Fibroblast of skin of abdomen (primary cell): ENCODE results near the gene GMFB.
"Not testable (repeated sequence)": the region's sequence is repeated elsewhere in the genome, so short reads cannot be mapped to it uniquely, and the experiment has no call there.

Experiments used
- DNase-seq: peaks from one replicate; pipeline ENCODE4 v3.0.0-alpha.2; 2013

GMFB gene

DNA sequence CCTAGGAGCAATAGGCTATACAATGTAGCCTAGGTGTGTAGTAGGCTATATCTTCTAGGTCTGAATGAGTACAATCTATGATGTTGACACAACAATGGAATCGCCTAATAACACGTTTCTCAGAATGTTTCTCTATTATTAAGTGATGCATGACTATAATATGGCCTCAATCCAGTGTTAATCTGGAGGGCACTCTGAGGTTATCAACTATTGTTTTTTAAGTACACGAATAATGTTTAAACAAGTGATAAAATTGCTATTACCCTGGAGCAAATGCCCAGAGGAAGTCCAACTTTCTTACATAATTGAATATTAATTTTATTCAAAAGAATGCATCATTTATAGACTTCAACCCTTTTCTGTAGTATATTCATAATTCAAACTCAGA is 31.2 kb downstream of the GMFB start:
- no peak for DNase-seq

DNA sequence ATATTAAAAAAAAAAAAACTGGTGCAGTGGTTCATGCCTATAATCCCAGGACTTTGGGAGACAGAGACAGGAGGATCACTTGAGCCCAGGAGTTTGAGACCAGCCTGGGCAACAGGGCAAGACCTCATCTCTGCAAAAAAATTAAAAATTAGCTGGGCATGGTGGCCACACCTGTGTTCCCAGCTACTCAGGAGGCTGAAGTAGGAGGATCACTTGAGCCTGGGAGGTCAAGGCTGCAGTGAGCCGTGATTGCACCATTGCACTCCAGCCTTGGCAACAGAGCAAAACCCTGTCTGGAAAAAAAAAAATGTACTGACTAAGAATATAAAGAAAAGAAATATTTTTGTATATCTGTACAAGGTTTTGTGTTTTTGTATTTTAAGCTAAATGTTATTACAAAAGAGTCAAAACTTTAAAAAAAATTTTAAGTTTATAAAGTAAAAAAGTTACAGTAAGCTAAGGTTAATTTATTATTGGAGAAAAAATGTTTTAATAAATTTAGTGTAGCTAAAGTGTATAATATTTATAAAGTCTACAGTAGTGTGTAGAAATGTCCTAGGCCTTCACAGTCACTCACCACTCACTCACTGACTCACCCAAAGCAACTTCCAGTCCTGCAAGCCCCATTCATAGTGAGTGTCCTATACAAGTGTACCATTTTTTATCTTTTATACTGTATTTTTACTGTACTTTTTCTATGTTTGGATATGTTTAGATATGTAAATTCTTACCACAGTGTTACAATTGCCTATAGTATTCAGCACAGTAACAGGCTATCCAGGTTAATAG is 31.8 kb downstream of the GMFB start:
- DNase-seq = not testable (repeated sequence)

GRCh38 chr14:54455363-54455762 is 33.4 kb downstream of the GMFB start:
- DNase-seq = no peak

GRCh38 chr14:54453990-54454389 is 34.8 kb downstream of the GMFB start:
- peak; percentile 67 for DNase-seq

- no peak for DNase-seq
Observed at GRCh38 chr14:54453252-54453651, 35.5 kb downstream of the GMFB start.

- no peak for DNase-seq
Observed at GRCh38 chr14:54451961-54452360, 36.8 kb downstream of the GMFB start.

DNA sequence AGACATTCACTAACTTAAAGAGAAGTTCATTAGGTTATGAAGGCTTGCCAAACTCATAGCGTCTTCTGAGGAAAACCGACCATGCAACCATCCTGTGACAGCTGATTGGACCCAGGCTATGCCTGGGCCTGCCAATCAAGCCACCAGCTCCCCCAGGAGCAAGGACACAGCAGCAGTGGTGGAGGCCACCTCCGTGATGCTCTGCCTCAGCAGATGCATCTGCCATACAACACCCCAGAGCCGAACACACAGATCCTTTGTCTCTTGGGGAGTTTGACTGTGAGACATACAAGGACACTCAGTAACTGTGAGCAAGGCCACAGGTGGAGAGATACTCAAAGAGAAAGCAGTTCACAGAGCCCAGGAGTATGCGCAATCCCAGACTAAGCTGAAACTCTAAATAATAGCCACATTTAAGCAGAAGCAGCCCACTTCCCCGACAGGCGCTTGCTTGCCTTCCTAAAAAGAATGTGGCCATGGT is 37.6 kb downstream of the GMFB start:
- no peak for DNase-seq

- DNase-seq = peak; percentile 87
Observed at GRCh38 chr14:54450535-54450934, 38.2 kb downstream of the GMFB start.

- peak; percentile 25 for DNase-seq
Observed at GRCh38 chr14:54447231-54447692, 41.5 kb downstream of the GMFB start.

- DNase-seq = peak; percentile 60
Observed at GRCh38 chr14:54446161-54446693, 42.6 kb downstream of the GMFB start.

DNA sequence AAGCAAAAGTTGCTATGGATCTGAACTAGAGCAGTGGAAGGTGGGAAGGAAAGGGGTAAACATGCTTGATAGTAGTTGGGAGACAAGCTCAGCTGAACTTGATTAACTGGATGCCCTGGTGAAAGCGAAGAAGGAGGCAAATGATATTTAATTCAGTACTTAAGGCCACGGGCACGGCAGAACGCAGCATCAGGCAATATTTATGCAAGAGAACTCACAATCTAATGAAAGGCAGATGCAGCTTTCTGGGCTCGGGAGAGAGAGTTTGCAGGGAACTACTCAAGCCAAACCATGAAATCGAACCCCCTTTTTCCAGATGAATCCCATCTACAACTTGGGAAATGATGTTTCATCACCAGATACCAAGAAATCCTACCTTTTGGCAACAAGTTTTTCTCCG is 44.1 kb downstream of the GMFB start:
- DNase-seq = peak; percentile 85

DNA sequence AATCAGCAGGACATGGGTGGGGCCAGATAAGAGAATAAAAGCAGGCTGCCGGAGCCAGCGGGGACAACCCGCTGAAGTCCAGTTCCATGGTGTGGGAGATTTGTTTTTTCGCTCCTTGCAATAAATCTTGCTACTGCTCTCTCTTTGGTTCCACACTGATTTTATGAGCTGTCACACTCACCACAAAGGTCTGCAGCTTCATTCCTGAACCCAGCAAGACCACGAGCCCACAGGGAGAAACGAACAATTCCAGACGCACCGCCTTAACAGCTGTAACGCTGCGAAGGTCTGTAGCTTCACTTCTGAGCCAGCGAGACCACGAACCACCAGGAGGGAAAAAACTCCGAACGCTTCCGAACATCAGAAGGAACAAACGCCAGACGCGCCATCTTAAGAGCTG is 44.8 kb downstream of the GMFB start:
- DNase-seq = peak; percentile 90

GRCh38 chr14:54442961-54443360 is 45.8 kb downstream of the GMFB start:
- not testable (repeated sequence) for DNase-seq

DNA sequence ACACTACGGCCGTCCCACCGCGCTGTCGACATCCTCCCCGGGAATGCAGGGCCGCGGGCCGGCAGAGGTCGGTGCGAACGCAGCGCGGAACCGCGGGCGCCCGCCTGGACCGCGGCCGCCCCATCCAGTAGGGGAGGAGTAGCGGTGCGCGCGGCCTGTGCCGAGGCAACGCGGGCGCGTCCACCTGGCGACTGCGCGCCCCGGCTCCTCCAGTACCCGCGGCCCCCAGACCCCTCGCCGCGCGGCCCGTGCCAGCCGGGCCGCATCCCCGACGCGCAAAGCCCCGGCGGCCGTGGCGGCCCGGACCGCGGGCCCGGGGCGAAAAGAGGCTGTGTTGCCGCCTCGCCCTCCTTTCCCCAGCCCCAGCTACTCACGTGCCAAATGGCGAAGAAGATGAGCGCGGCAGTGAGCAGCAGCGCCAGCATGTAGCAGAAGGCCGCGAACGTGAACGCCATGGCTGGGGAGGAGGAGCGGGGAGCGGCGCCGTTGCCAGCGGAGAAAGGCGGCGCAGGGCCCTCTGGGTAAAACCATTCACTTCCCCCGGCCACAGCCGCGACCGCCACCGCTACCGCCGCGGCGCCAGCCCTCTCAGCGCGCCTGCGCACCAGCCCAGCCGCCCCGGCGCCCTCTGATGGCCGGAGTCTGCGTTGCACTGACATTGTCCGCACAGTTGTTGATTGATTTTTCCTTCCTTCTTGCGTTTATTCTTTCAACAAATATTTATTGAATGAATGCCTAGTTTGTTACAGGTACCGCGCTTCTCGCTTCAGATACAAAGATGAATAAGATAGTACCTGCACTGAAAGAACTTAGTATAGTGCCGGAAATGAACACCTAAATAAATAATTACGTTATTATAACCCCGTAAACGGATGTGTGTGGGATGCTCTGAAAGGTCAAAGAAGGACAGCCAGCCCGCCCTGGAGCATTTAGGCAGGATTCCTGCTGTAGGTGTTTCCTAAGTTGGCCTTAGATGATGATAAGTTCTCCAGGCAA is 47.6 kb downstream of the GMFB start, which contains the start of gene CNIH1:
Gene CNIH1 (minus strand): TSS at position 502 of the 996 bp plus-strand sequence. CDS start 47 bp downstream, at position 455.
- DNase-seq = peak; percentile 93

DNA sequence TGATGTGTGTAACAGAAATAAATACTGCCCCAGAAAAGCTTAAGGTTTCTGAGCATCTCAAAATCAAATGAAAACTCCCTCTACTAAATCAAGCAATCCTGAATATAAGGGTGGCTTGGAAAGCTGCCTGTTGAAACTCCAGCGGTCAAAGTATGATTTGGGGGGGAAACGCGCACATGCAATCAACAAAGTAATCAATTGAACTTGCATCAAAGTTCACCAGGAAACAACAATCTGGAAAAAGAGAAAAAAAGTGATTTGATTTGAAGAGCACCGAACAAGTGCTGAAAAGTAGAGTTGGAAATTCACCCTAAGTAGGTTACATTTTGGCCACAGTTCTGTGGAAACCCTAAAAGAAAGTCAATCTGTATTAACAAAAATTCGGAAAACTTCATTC is 48.3 kb downstream of the GMFB start:
- no peak for DNase-seq

DNA sequence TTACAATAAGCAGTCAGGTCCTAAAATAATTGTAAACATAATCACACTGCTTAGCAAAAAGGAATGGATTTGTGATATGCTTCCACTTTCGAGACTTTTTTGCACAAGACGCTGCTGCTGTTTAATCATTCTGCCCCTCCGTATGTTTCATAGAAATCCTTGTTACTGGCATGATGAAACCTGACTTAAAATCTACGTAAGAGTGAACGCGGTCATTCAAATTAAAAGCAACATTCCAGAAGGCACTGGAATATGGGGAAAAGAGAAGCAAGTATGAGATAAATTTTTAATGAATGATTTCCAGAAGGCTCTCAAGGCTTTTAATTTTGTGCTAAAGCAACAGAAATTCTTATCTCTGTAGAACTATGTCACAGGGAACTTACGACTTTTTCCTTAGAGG is 48.7 kb downstream of the GMFB start:
- peak; percentile 56 for DNase-seq

- DNase-seq = no peak
Observed at GRCh38 chr14:54438703-54439102, 50.1 kb downstream of the GMFB start.

DNA sequence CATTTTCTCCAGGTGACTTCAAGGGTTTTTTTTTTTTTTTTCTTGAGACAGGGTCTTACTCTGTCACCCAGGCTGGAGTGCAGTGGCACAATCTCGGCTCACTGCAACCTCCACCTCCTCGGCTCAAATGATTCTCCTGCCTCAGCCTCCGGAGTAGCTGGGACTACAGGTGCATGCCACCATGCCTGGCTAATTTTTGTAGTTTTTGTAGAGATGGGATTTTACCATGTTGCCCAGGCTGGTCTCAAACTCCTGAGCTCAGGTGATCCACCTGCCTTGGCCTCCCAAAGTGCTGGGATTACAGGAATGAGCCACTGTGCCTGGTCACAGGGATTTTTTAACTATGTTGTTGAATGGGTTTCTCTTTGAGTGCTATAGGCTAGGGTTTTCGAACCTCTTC is 50.8 kb downstream of the GMFB start:
- DNase-seq = not testable (repeated sequence)

- DNase-seq = peak; percentile 45
Observed at GRCh38 chr14:54435500-54435981, 53.2 kb downstream of the GMFB start.

DNA sequence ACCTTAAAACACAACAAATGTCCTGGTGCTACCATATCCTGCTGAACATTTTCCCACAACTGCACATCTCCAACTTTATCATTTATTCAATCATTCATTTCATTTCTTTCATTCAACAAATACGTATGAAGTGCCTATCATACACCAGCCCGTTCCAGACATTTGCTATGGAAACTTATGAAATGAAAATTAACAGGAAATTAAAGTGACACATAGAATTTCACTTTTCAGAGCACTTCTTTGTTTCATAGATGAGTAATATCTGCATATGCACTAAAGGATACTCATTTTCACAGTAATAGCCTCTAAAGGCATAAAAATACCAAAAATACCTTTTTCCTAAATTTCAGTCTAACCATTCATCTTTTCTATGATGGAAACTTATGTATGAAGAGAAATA is 60.3 kb downstream of the GMFB start:
- no peak for DNase-seq

- DNase-seq = no peak
Observed at GRCh38 chr14:54427871-54428270, 60.9 kb downstream of the GMFB start.

- no peak for DNase-seq
Observed at GRCh38 chr14:54425537-54426274, 63.1 kb downstream of the GMFB start.
